K562 (cell line): ENCODE data around the gene ZNF618. TPM values are rescaled to one million over a fixed set of nuclear protein-coding genes. Genes with fewer than 3 reads are reported as not detected.

Experiments
- ATAC-seq: fragments of 200-7000 bp; cut with Tn5 transposase; 3 replicates; pipeline ENCODE4 v1.9.1; 2020; ENCODE audit warnings: moderate library complexity
- BruUV-seq: library from RNA; stranded (reverse); fragments of 400-500 nt; replicated peaks from 2 replicates; lab custom pipeline; 2021; lab: Mats Ljungman, UMichigan
- CTCF ChIA-PET: fragments of 300-600 bp; formaldehyde crosslinking; extraction: SDS; loops from one replicate; lab custom pipeline; 2021; ENCODE audit warnings: low intra/inter-chr PET ratio; lab: Yijun Ruan, JAX
- POLR2A ChIA-PET: fragments of 300-600, 350-650 bp; sonication (Branson Sonifier 250); formaldehyde crosslinking; extraction: SDS; loops from one replicate; lab custom pipeline; 2021; ENCODE audit warnings: antibody characterized with exemption, inconsistent platforms; lab: Yijun Ruan, JAX
- DNase-seq, 4 experiments: peaks; one replicate each; pipeline versions ENCODE4 v3.0.0 to v3.0.0-alpha.2; 2011 to 2018; ENCODE audit warnings: low spot score in 3 of 4, mixed read lengths in 3 of 4; ENCODE audit errors: extremely low read depth in 1 of 4
- FAIRE-seq: peaks from 2 replicates; lab custom pipeline; 2011; peaks lifted over from hg19 to GRCh38; lab: Jason Lieb, UNC
- H2AFZ ChIP-seq: 2 replicates; pipeline ENCODE4 v1.6.0; 2011; ENCODE audit warnings: low read depth, low read length, control low read depth, inconsistent platforms
- H3K27ac ChIP-seq: fragments of 200-600 bp; 3 replicates; pipeline ENCODE4 v1.8.0; 2011; ENCODE audit warnings: low read depth, mild to moderate bottlenecking, control low read depth, inconsistent platforms, low read length, moderate library complexity, mixed read lengths; ENCODE audit errors: extremely low read depth
- H3K27me3 ChIP-seq, 2 experiments: fragments of 300-600 bp in 1 of 2; 2 replicates in 1 of 2; 3 replicates in 1 of 2; pipeline versions ENCODE4 v1.6.0 to v1.8.0; 2011; ENCODE audit warnings: inconsistent platforms in 2 of 2, low read length in 2 of 2, mild to moderate bottlenecking in 1 of 2, mixed read lengths in 1 of 2, moderate library complexity in 1 of 2; ENCODE audit not compliant: control insufficient read depth in 2 of 2, insufficient read depth in 2 of 2
- H3K36me3 ChIP-seq: fragments of 300-600 bp; 3 replicates; pipeline ENCODE4 v1.8.0; 2011; ENCODE audit warnings: mild to moderate bottlenecking, low read length, inconsistent platforms; ENCODE audit not compliant: control insufficient read depth, insufficient read depth
- H3K4me1 ChIP-seq, 2 experiments: fragments of 200-600 bp in 1 of 2; replicated peaks in 1 of 2; 2 replicates in 1 of 2; 3 replicates in 1 of 2; pipeline versions ENCODE4 v1.5.1 to v1.8.0; 2011; ENCODE audit warnings: inconsistent platforms in 2 of 2, low read length in 2 of 2, mild to moderate bottlenecking in 1 of 2, mixed read lengths in 1 of 2, moderate library complexity in 1 of 2; ENCODE audit not compliant: control insufficient read depth in 2 of 2, insufficient read depth in 2 of 2
- H3K4me2 ChIP-seq: 2 replicates; pipeline ENCODE4 v1.6.1; 2011; ENCODE audit warnings: low read length, control low read depth, inconsistent platforms, mixed read lengths; ENCODE audit not compliant: insufficient read depth
- H3K4me3 ChIP-seq: fragments of 200-600 bp; sonication (generic), shearing (Covaris generic); 2 replicates; pipeline ENCODE4 v1.5.1; 2016; ENCODE audit warnings: control low read depth, inconsistent platforms
- H3K79me2 ChIP-seq: fragments of 200-600 bp; 3 replicates; pipeline ENCODE4 v1.8.0; 2011; ENCODE audit warnings: low read length, inconsistent platforms; ENCODE audit not compliant: control insufficient read depth, insufficient read depth
- H3K9ac ChIP-seq, 2 experiments: 2 replicates each; pipeline versions ENCODE4 v1.6.0 to v1.6.1; 2011; ENCODE audit warnings: low read depth in 2 of 2, low read length in 2 of 2, control low read depth in 1 of 2, inconsistent platforms in 1 of 2, mild to moderate bottlenecking in 1 of 2, mixed read lengths in 1 of 2; ENCODE audit not compliant: insufficient read depth in 1 of 2
- H3K9me1 ChIP-seq: one replicate; pipeline ENCODE4 v1.6.0; 2011; ENCODE audit warnings: inconsistent platforms, mild to moderate bottlenecking, low read length, moderate library complexity; ENCODE audit not compliant: control insufficient read depth, insufficient read depth
- H3K9me3 ChIP-seq: replicated peaks from 2 replicates; pipeline ENCODE4 v1.5.1; 2011; ENCODE audit warnings: low read depth, low read length, inconsistent platforms; ENCODE audit not compliant: control insufficient read depth, insufficient read depth
- H4K20me1 ChIP-seq: replicated peaks from 2 replicates; pipeline ENCODE4 v1.6.1; 2011; ENCODE audit warnings: low read length, inconsistent platforms, mixed read lengths; ENCODE audit not compliant: control insufficient read depth, insufficient read depth
- HNRNPK ChIP-seq: fragments of 200-400 bp; formaldehyde crosslinking; IDR thresholded peaks from one replicate; pipeline ENCODE4 v1.6.1; 2018; ENCODE audit warnings: mild to moderate bottlenecking, low read depth, low read length; ENCODE audit not compliant: poor library complexity, severe bottlenecking
- JUND ChIP-seq, 2 experiments: IDR thresholded peaks; 2 replicates in 1 of 2; 3 replicates in 1 of 2; pipeline ENCODE4 v1.6.1; 2011; ENCODE audit warnings: borderline replicate concordance in 2 of 2, low read depth in 2 of 2, low read length in 2 of 2, improper control_type of control experiment in 1 of 2, missing biosample characterization in 1 of 2, missing genetic modification characterization in 1 of 2, missing genetic modification reagents in 1 of 2
- NRF1 ChIP-seq, 2 experiments: fragments of 450-650 bp; IDR thresholded peaks in 1 of 2; conservative IDR thresholded peaks in 1 of 2; 2 replicates each; pipeline ENCODE4 v1.6.1; 2014; ENCODE audit warnings: mild to moderate bottlenecking in 2 of 2
- SAP30 ChIP-seq: fragments of 200-600 bp; sonication (generic); IDR thresholded peaks from 2 replicates; pipeline ENCODE4 v1.6.1; 2012; ENCODE audit warnings: borderline replicate concordance, low read depth, mild to moderate bottlenecking, moderate library complexity, low read length, control low read depth, inconsistent platforms; ENCODE audit not compliant: insufficient read depth, poor library complexity, severe bottlenecking
- TAL1 ChIP-seq: fragments of 450-650 bp; IDR thresholded peaks from 2 replicates; pipeline ENCODE4 v1.6.1; 2016; ENCODE audit warnings: mild to moderate bottlenecking
- TFAM ChIP-seq: fragments of 250-450 bp; sonication (Bioruptor Pico); conservative IDR thresholded peaks from 2 replicates; pipeline ENCODE4 v1.5.0; 2021; ENCODE audit warnings: mild to moderate bottlenecking, moderate library complexity
- WHSC1 ChIP-seq: IDR thresholded peaks from one replicate; pipeline ENCODE4 v1.6.1; 2012; ENCODE audit warnings: low read length, control low read depth, inconsistent platforms
- ZBTB8A ChIP-seq: fragments of 450-650 bp; IDR thresholded peaks from 2 replicates; pipeline ENCODE4 v1.6.1; 2018; ENCODE audit warnings: mild to moderate bottlenecking, moderate library complexity; ENCODE audit not compliant: partially characterized antibody
- ZNF436 ChIP-seq: fragments of 250-450, 450-650 bp; sonication (Bioruptor Pico); formaldehyde crosslinking; IDR thresholded peaks from 2 replicates; pipeline ENCODE4 v1.7.0; 2020; ENCODE audit warnings: mild to moderate bottlenecking
- WGBS: fragments of 100-300 bp; shearing (Covaris generic); methylation state at CpG from one replicate; pipeline ENCODE4 v1.1.6; 2016; ENCODE audit warnings: low coverage, mixed read lengths; ENCODE audit not compliant: insufficient coverage; ENCODE audit errors: missing lambda C conversion rate; 5-methylcytosine and 5-hydroxymethylcytosine counted together
- in situ Hi-C: fragments of 300-500 bp; cut with MboI; formaldehyde crosslinking; loops from 4 replicates; pipeline ENCODE4 v1.15.0; 2018; ENCODE audit warnings: inconsistent platforms, mixed read lengths
- intact Hi-C: fragments of 100-400 bp; cut with micrococcal nuclease; formaldehyde crosslinking; loops from 2 replicates; pipeline ENCODE4 v1.14.2; 2022
- polyA plus RNA-seq, 8 experiments: library from polyadenylated mRNA; depleted of rRNA in 4 of 8; stranded (reverse) in 5 of 8; unstranded in 3 of 8; fragments of >200 nt; fragmentation: Nextera tagmentation in 2 of 8; fragmentation: Illumina TruSeq in 1 of 8; extraction: Ambion mirVana in 2 of 8; extraction: Trizol in 1 of 8; gene quantifications; 2 replicates each; pipeline versions ENCODE4 v1.2.1 to v1.2.3, GENCODE V29; 2011 to 2014; ENCODE audit warnings: inconsistent platforms in 1 of 8, missing spikeins in 1 of 8
- total RNA-seq, 7 experiments: library from RNA; depleted of rRNA in 6 of 7; stranded (reverse); fragments of >200 nt in 6 of 7; fragmentation: Illumina TruSeq in 2 of 7; extraction: Trizol in 2 of 7; gene quantifications; 2 replicates each; pipeline versions ENCODE4 v1.2.1 to v1.2.3, GENCODE V29; 2011 to 2021; ENCODE audit warnings: low replicate concordance in 1 of 7
- TF ChIP-seq, protein P1 (sequence below): fragments of 250-450 bp; sonication (Bioruptor Pico); IDR thresholded peaks from 2 replicates; pipeline ENCODE4 v1.4.0; 2020; ENCODE audit warnings: borderline replicate concordance

The ZNF618 gene
- total and polyA plus RNA-seq, 9 of the 15 experiments (the other 6 are each of a cell fraction or from before 2014, with no cell fraction given) = 0.08 to 13.7 (median 3.4) TPM

DNA sequence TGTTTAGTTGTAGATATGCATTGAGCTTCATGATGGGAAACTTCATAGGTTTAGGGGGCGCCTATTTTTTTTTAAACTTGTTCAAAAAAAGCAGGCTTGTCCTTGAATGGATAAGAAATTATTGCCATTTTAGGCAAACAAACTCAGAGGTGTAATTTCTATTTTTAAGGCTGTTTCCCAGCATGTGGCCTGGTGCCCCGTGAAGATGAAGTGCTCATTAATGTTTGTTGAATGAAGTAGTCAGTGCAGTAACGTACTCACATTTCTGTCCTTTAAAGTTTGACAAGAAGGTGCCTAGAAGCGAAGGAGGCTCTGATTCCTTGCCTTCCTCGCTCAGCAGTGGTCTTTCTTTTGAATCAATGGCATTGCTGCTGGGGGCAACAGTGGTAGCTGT, 54.3 kb downstream of the ZNF618 start:
- no peaks in the 10 kb centered on the region for H3K9me3 ChIP-seq
- no peak overlapping the region for H3K4me2 ChIP-seq
- intact Hi-C loops = no loop called here
- peaks cover 10% of the 10 kb centered on the region; the same call in 2 of the 3 replicates for H3K79me2 ChIP-seq
- ChIA-PET CTCF (no interaction called here), POLR2A (no interaction called here)
- FAIRE-seq (peak; percentile 6), DNase-seq (no peak), ATAC-seq (no peak)
- no peaks in the 10 kb centered on the region for H3K36me3 ChIP-seq
- no peak overlapping the region for H3K27ac ChIP-seq
- no peak overlapping the region for H3K4me3 ChIP-seq
- no peak overlapping the region for H2AFZ ChIP-seq
- BruUV-seq = no TSS peak
- no peak overlapping the region for H3K9ac ChIP-seq
- H3K9me1 ChIP-seq = no peaks in the 10 kb centered on the region
- in situ Hi-C loops = no loop called here
- H3K27me3 ChIP-seq = peaks cover 0 to 4% of the 10 kb centered on the region in 2 experiments; a peak in 1 of 5 replicates
- TF ChIP-seq ZBTB8A (no peak), SAP30 (no peak), WHSC1 (no peak), ZNF436 (no peak), HNRNPK (no peak), TFAM (no peak), NRF1 (conservative IDR thresholded peaks at IDR 0.05 in 1 of 2, IDR thresholded peaks at IDR 0.05 in 1 of 2) (no peak), TAL1 (no peak), JUND (IDR thresholded peaks at IDR 0.05; ENCODE audit: borderline replicate concordance, low read depth, low read length) (no peak), JUND (tag; IDR thresholded peaks at IDR 0.05; ENCODE audit: borderline replicate concordance, low read depth, low read length) (no peak)
- TF ChIP-seq, protein P1, sequence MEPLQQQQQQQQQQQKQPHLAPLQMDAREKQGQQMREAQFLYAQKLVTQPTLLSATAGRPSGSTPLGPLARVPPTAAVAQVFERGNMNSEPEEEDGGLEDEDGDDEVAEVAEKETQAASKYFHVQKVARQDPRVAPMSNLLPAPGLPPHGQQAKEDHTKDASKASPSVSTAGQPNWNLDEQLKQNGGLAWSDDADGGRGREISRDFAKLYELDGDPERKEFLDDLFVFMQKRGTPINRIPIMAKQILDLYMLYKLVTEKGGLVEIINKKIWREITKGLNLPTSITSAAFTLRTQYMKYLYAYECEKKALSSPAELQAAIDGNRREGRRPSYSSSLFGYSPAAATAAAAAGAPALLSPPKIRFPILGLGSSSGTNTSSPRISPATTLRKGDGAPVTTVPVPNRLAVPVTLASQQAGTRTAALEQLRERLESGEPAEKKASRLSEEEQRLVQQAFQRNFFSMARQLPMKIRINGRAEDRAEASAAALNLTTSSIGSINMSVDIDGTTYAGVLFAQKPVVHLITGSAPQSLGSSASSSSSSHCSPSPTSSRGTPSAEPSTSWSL (CRISPR knock-in tag) = no peak
- 34% methylated on average over 5 of the region's 5 CpGs for WGBS
- H3K4me1 ChIP-seq = peaks cover 0 to 11% of the 10 kb centered on the region in 2 experiments; a peak in 3 of 5 replicates
- H4K20me1 ChIP-seq = peaks cover 8% of the 10 kb centered on the region
